OCI-LY1 (cell line): ENCODE measurements around the gene ACTG1.

Source experiments
- H2AFZ ChIP-seq: fragments of 200-600 bp; sonication (generic), shearing (Covaris generic); 2 replicates; pipeline ENCODE4 v1.6.0; 2014; ENCODE audit warnings: antibody characterized with exemption, mild to moderate bottlenecking, low read length
- H3F3A ChIP-seq: fragments of 200-600 bp; sonication (generic), shearing (Covaris generic); 2 replicates; pipeline ENCODE4 v1.6.0; 2014; ENCODE audit warnings: mild to moderate bottlenecking, antibody characterized with exemption, low read length, moderate library complexity; ENCODE audit not compliant: insufficient read depth
- H3K27ac ChIP-seq: fragments of 200-600 bp; sonication (generic); 2 replicates; pipeline ENCODE4 v1.5.1; 2014; ENCODE audit warnings: low read length, mixed run types, mild to moderate bottlenecking, low read depth; ENCODE audit not compliant: poor library complexity, severe bottlenecking
- H3K27me3 ChIP-seq: fragments of 200-600 bp; sonication (generic); 2 replicates; pipeline ENCODE4 v1.6.0; 2014; ENCODE audit warnings: antibody characterized with exemption, mild to moderate bottlenecking, low read length, moderate library complexity; ENCODE audit not compliant: insufficient read depth
- H3K36me3 ChIP-seq: fragments of 200-600 bp; sonication (generic); 2 replicates; pipeline ENCODE4 v1.6.1; 2014; ENCODE audit warnings: mild to moderate bottlenecking, antibody characterized with exemption, low read length, moderate library complexity, mixed read lengths; ENCODE audit not compliant: insufficient read depth
- H3K4me1 ChIP-seq: fragments of 200-600 bp; sonication (generic); 2 replicates; pipeline ENCODE4 v1.5.1; 2014; ENCODE audit warnings: mild to moderate bottlenecking, low read length, moderate library complexity; ENCODE audit not compliant: insufficient read depth, severe bottlenecking
- H3K4me2 ChIP-seq: fragments of 200-600 bp; sonication (generic), shearing (Covaris generic); 2 replicates; pipeline ENCODE4 v1.6.1; 2014; ENCODE audit warnings: low read length
- H3K4me3 ChIP-seq: fragments of 200-600 bp; sonication (generic); 2 replicates; pipeline ENCODE4 v1.5.1; 2014; ENCODE audit warnings: low read length, low read depth, mild to moderate bottlenecking, mixed read lengths; ENCODE audit not compliant: poor library complexity, severe bottlenecking
- H3K79me2 ChIP-seq: fragments of 200-600 bp; shearing (Covaris generic); 2 replicates; pipeline ENCODE4 v1.6.1; 2016; ENCODE audit warnings: mixed run types, low read length, mixed read lengths; ENCODE audit not compliant: insufficient read depth
- H3K9ac ChIP-seq: fragments of 200-600 bp; sonication (generic), shearing (Covaris generic); 2 replicates; pipeline ENCODE4 v1.6.1; 2014; ENCODE audit warnings: mild to moderate bottlenecking, low read length, mixed read lengths
- H3K9me2 ChIP-seq: fragments of 200-600 bp; sonication (generic), shearing (Covaris generic); 2 replicates; pipeline ENCODE4 v1.6.1; 2014; ENCODE audit warnings: low read depth, mild to moderate bottlenecking, low read length, mixed read lengths
- H3K9me3 ChIP-seq: fragments of 200-600 bp; shearing (Covaris generic); 2 replicates; pipeline ENCODE4 v1.6.1; 2014; ENCODE audit warnings: low read length, mixed read lengths
- H4K20me1 ChIP-seq: fragments of 200-600 bp; sonication (generic), shearing (Covaris generic); 2 replicates; pipeline ENCODE4 v1.6.0; 2016; ENCODE audit warnings: mild to moderate bottlenecking, low read length; ENCODE audit not compliant: insufficient read depth
- EZH2 ChIP-seq: fragments of 200-600 bp; sonication (generic), shearing (Covaris generic); IDR thresholded peaks from 2 replicates; pipeline ENCODE4 v1.8.0; 2017; ENCODE audit warnings: borderline replicate concordance, mixed run types, mild to moderate bottlenecking, antibody characterized with exemption, low read length, moderate library complexity, mixed read lengths
- TF ChIP-seq, protein P1 (sequence below): fragments of 200-600 bp; sonication (generic), shearing (Covaris generic); IDR thresholded peaks from 2 replicates; pipeline ENCODE4 v1.5.1; 2017; ENCODE audit warnings: mild to moderate bottlenecking, antibody characterized with exemption, low read length, moderate library complexity, mixed read lengths

ACTG1 gene

DNA sequence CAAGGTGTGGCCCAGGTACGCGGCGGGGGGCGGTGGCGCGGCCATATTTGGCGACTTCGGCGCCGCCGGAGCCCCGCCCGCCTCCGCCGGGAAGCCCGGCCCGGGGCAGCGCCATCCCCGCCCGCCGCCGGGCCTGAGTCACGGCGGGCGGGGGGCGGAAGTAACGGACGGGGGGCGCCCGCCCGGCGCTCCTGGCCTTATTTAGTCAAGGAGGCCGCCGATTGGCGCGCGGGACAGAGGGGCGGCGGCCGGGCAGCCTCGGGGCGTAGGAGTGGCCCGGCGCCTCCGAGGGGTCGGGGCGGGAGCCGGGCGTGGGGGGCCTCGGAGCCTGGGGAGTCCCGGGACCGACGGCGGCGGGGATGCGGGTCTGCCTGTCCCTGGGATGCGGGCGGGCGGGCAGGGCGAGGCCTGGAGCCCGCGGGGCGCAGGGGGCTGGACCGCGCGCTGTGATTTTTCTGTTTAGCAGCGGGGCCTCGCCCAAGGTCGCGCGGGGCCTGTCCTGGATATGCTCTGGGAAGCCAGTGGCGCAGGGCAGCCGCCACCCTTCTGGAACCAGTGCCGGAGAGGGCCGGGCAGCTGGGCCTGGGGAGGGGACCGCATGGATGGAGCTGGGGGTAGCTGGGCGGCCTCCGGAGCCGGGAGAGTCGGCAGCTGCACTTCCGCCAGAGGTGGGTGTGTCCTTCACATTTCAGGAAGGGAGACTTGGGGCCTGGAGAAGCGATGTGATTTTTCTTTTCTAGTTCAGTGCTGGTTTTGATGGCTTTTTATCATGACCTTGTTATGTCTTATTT lies 2.3 kb upstream of the ACTG1 start:
- Histone ChIP-seq H3K4me3 (peak overlapping the region; percentile 67), H3K36me3 (peaks cover 26% of the 10 kb centered on the region), H2AFZ (no peak overlapping the region), H3K27me3 (no peaks in the 10 kb centered on the region), H3K9me3 (no peaks in the 10 kb centered on the region), H3K27ac (peak overlapping the region; percentile 96), H3K79me2 (peaks cover 6% of the 10 kb centered on the region; the same call in 1 of the 2 replicates), H3F3A (peaks cover 20% of the 10 kb centered on the region), H4K20me1 (no peaks in the 10 kb centered on the region), H3K9me2 (no peaks in the 10 kb centered on the region), H3K4me2 (peak overlapping the region; percentile 96), H3K9ac (peak overlapping the region; percentile 85), H3K4me1 (peaks cover 76% of the 10 kb centered on the region)
- TF ChIP-seq EZH2: no peak
- TF ChIP-seq, protein P1, sequence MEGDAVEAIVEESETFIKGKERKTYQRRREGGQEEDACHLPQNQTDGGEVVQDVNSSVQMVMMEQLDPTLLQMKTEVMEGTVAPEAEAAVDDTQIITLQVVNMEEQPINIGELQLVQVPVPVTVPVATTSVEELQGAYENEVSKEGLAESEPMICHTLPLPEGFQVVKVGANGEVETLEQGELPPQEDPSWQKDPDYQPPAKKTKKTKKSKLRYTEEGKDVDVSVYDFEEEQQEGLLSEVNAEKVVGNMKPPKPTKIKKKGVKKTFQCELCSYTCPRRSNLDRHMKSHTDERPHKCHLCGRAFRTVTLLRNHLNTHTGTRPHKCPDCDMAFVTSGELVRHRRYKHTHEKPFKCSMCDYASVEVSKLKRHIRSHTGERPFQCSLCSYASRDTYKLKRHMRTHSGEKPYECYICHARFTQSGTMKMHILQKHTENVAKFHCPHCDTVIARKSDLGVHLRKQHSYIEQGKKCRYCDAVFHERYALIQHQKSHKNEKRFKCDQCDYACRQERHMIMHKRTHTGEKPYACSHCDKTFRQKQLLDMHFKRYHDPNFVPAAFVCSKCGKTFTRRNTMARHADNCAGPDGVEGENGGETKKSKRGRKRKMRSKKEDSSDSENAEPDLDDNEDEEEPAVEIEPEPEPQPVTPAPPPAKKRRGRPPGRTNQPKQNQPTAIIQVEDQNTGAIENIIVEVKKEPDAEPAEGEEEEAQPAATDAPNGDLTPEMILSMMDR: no peak

- Histone ChIP-seq H3K4me1 (peaks cover 76% of the 10 kb centered on the region), H2AFZ (no peak overlapping the region), H3K27me3 (no peaks in the 10 kb centered on the region)
Observed at GRCh38 chr17:81514489-81514738, 1.8 kb upstream of the ACTG1 start.

DNA sequence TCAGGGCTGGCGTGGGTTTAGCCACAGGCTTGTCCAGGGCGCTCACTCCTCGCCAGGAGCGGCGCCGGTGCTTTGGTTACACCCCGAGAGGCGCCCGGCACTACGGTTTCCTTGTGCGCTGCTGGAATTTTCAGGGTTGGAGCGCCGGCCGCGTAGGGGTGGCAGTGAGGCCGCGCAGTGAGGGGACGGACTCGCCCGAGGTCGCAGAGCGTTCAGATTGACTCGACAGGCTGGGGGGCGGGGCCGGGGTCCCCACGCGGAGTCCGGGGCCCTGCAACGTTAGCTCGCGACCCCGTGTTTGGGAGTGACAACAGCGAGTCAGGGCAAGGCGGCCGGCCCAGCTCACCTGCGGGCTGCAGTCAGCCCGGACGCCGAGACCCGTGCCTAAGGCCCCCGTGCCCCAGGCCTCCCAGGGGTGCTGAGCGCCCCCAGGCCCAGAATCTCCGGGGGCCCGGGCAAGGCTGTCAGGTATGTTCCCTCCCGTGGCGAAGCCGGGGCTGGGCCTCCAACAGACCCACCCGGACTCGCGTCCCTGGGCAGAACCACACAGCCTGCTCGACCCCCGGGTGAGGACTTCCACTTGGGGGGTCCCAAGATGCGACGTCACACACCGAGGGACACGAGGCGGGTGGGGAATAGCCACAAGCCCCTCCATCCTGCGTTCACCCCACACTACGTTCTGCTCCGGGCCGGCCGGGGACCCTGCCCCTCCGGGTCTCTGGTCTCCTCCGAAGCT lies 1.3 kb upstream of the ACTG1 start:
- Histone ChIP-seq H3K4me1 (peaks cover 76% of the 10 kb centered on the region), H3K9ac (peak overlapping the region; percentile 85), H4K20me1 (no peaks in the 10 kb centered on the region), H3K79me2 (peaks cover 6% of the 10 kb centered on the region; the same call in 1 of the 2 replicates), H3K4me3 (peak overlapping the region; percentile 67), H3K4me2 (peak overlapping the region; percentile 96), H3K27ac (peak overlapping the region; percentile 96), H3K9me3 (no peaks in the 10 kb centered on the region), H3K9me2 (no peaks in the 10 kb centered on the region), H3F3A (peaks cover 29% of the 10 kb centered on the region), H3K27me3 (no peaks in the 10 kb centered on the region), H3K36me3 (peaks cover 36% of the 10 kb centered on the region), H2AFZ (no peak overlapping the region)
- no peak for TF ChIP-seq EZH2
- TF ChIP-seq, protein P1: no peak

More at GRCh38 chr17:81514489-81514738, 1.8 kb upstream of the ACTG1 start:
- Histone ChIP-seq H3K9me2 (no peaks in the 10 kb centered on the region), H3K9me3 (no peaks in the 10 kb centered on the region), H4K20me1 (no peaks in the 10 kb centered on the region), H3F3A (peaks cover 24% of the 10 kb centered on the region), H3K4me3 (peak overlapping the region; percentile 67), H3K4me2 (peak overlapping the region; percentile 96), H3K9ac (peak overlapping the region; percentile 85), H3K27ac (peak overlapping the region; percentile 96), H3K36me3 (peaks cover 31% of the 10 kb centered on the region), H3K79me2 (peaks cover 6% of the 10 kb centered on the region; the same call in 1 of the 2 replicates)
- TF ChIP-seq, protein P1: no peak
- no peak for TF ChIP-seq EZH2
